ENCODE data around the gene TBC1D5.
"Not testable (repeated sequence)": the region's sequence is repeated elsewhere in the genome, so short reads cannot be mapped to it uniquely, and the experiment has no call there.

Gene TBC1D5

GRCh38 chr3:17354341-17354740 lies 388.1 kb downstream of the TBC1D5 start:
- Histone ChIP-seq H3K4me2 (ENCODE audit: low read depth, low read length, poor library complexity, severe bottlenecking) (no peak overlapping the region), H3K27me3 (ENCODE audit: insufficient read depth, low read length, poor library complexity, severe bottlenecking) (no peaks in the 10 kb centered on the region), H3K9me2 (replicated peaks; ENCODE audit: low read depth, low read length) (no peaks in the 10 kb centered on the region), H4K20me1 (ENCODE audit: insufficient read depth, low read length, poor library complexity, severe bottlenecking) (no peaks in the 10 kb centered on the region), H3K79me2 (ENCODE audit: insufficient read depth, low read length) (no peaks in the 10 kb centered on the region), H2AFZ (ENCODE audit: low read length) (no peak overlapping the region), H3F3A (ENCODE audit: low read depth) (no peaks in the 10 kb centered on the region), H3K36me3 (ENCODE audit: insufficient read depth, low read length) (no peaks in the 10 kb centered on the region), H3K9ac (ENCODE audit: low read depth, low read length, poor library complexity, severe bottlenecking) (no peak overlapping the region), H3K4me3 (ENCODE audit: low read length, poor library complexity, severe bottlenecking) (no peak overlapping the region), H3K4me1 (ENCODE audit: insufficient read depth, low read length, poor library complexity, severe bottlenecking) (no peaks in the 10 kb centered on the region), H3K9me3 (ENCODE audit: insufficient read depth, low read depth, low read length) (no peaks in the 10 kb centered on the region)
- TF ChIP-seq EZH2phosphoT487 (IDR thresholded peaks at IDR 0.05; ENCODE audit: borderline replicate concordance) (no peak), CTCF (conservative IDR thresholded peaks at IDR 0.05; ENCODE audit: low read length) (no peak)

- no peaks in the 10 kb centered on the region for H3K4me1 ChIP-seq (ENCODE audit: insufficient read depth, low read length, poor library complexity, severe bottlenecking)
Observed at GRCh38 chr3:17352620-17353019, 389.8 kb downstream of the TBC1D5 start.

GRCh38 chr3:17351193-17351592 lies 391.2 kb downstream of the TBC1D5 start:
- not testable (repeated sequence) for H3K27me3 ChIP-seq (ENCODE audit: insufficient read depth, low read length, poor library complexity, severe bottlenecking); H3K4me3 ChIP-seq (ENCODE audit: low read length, poor library complexity, severe bottlenecking); H2AFZ ChIP-seq (ENCODE audit: low read length); H3F3A ChIP-seq (ENCODE audit: low read depth); H3K36me3 ChIP-seq (ENCODE audit: insufficient read depth, low read length); H3K9me3 ChIP-seq (ENCODE audit: insufficient read depth, low read depth, low read length); H3K9ac ChIP-seq (ENCODE audit: low read depth, low read length, poor library complexity, severe bottlenecking); H3K4me1 ChIP-seq (ENCODE audit: insufficient read depth, low read length, poor library complexity, severe bottlenecking); H3K79me2 ChIP-seq (ENCODE audit: insufficient read depth, low read length); H4K20me1 ChIP-seq (ENCODE audit: insufficient read depth, low read length, poor library complexity, severe bottlenecking); H3K9me2 ChIP-seq (replicated peaks; ENCODE audit: low read depth, low read length); H3K4me2 ChIP-seq (ENCODE audit: low read depth, low read length, poor library complexity, severe bottlenecking)

More at GRCh38 chr3:17352620-17353019, 389.8 kb downstream of the TBC1D5 start:
- TF ChIP-seq EZH2phosphoT487 (IDR thresholded peaks at IDR 0.05; ENCODE audit: borderline replicate concordance) (no peak), CTCF (conservative IDR thresholded peaks at IDR 0.05; ENCODE audit: low read length) (no peak)
- Histone ChIP-seq H3K9me3 (ENCODE audit: insufficient read depth, low read depth, low read length) (no peaks in the 10 kb centered on the region), H3K27me3 (ENCODE audit: insufficient read depth, low read length, poor library complexity, severe bottlenecking) (no peaks in the 10 kb centered on the region), H3K4me3 (ENCODE audit: low read length, poor library complexity, severe bottlenecking) (no peak overlapping the region), H3K36me3 (ENCODE audit: insufficient read depth, low read length) (no peaks in the 10 kb centered on the region), H3K79me2 (ENCODE audit: insufficient read depth, low read length) (no peaks in the 10 kb centered on the region), H3F3A (ENCODE audit: low read depth) (no peaks in the 10 kb centered on the region), H3K9me2 (replicated peaks; ENCODE audit: low read depth, low read length) (no peaks in the 10 kb centered on the region), H3K9ac (ENCODE audit: low read depth, low read length, poor library complexity, severe bottlenecking) (no peak overlapping the region), H4K20me1 (ENCODE audit: insufficient read depth, low read length, poor library complexity, severe bottlenecking) (no peaks in the 10 kb centered on the region), H2AFZ (ENCODE audit: low read length) (no peak overlapping the region), H3K4me2 (ENCODE audit: low read depth, low read length, poor library complexity, severe bottlenecking) (no peak overlapping the region)

GRCh38 chr3:17349093-17349492 lies 393.3 kb downstream of the TBC1D5 start:
- Histone ChIP-seq H3K27me3 (ENCODE audit: insufficient read depth, low read length, poor library complexity, severe bottlenecking) (no peaks in the 10 kb centered on the region), H3K79me2 (ENCODE audit: insufficient read depth, low read length) (no peaks in the 10 kb centered on the region), H2AFZ (ENCODE audit: low read length) (no peak overlapping the region), H3K4me1 (ENCODE audit: insufficient read depth, low read length, poor library complexity, severe bottlenecking) (no peaks in the 10 kb centered on the region), H3K9me2 (replicated peaks; ENCODE audit: low read depth, low read length) (no peaks in the 10 kb centered on the region), H3K4me2 (ENCODE audit: low read depth, low read length, poor library complexity, severe bottlenecking) (no peak overlapping the region), H4K20me1 (ENCODE audit: insufficient read depth, low read length, poor library complexity, severe bottlenecking) (no peaks in the 10 kb centered on the region), H3K36me3 (ENCODE audit: insufficient read depth, low read length) (no peaks in the 10 kb centered on the region), H3F3A (ENCODE audit: low read depth) (no peaks in the 10 kb centered on the region), H3K9ac (ENCODE audit: low read depth, low read length, poor library complexity, severe bottlenecking) (no peak overlapping the region), H3K9me3 (ENCODE audit: insufficient read depth, low read depth, low read length) (no peaks in the 10 kb centered on the region), H3K4me3 (ENCODE audit: low read length, poor library complexity, severe bottlenecking) (no peak overlapping the region)
- TF ChIP-seq EZH2phosphoT487 (IDR thresholded peaks at IDR 0.05; ENCODE audit: borderline replicate concordance), result no peak
- TF ChIP-seq CTCF (conservative IDR thresholded peaks at IDR 0.05; ENCODE audit: low read length), result no peak

All from Loucy (cell line).